Keratinocyte (primary cell): Measurements from ENCODE around the gene SCP2. TPM values are rescaled to one million over a fixed set of nuclear protein-coding genes. Genes with fewer than 3 reads are reported as not detected.
"Not testable (repeated sequence)": the region's sequence is repeated elsewhere in the genome, so short reads cannot be mapped to it uniquely, and the experiment has no call there.

Source experiments
- DNase-seq: peaks from one replicate; pipeline ENCODE4 v3.0.0-alpha.2; 2011; ENCODE audit warnings: low read depth, missing footprints, low spot score
- FAIRE-seq: peaks from 2 replicates; lab custom pipeline; 2011; peaks lifted over from hg19 to GRCh38; lab: Jason Lieb, UNC
- H2AFZ ChIP-seq: 2 replicates; pipeline ENCODE4 v1.6.0; 2012; ENCODE audit warnings: low read length, control low read depth, inconsistent platforms; ENCODE audit not compliant: control insufficient read depth
- H3K27ac ChIP-seq: 2 replicates; pipeline ENCODE4 v1.5.1; 2011; ENCODE audit warnings: low read length; ENCODE audit not compliant: control insufficient read depth, insufficient read depth
- H3K27me3 ChIP-seq: 3 replicates; pipeline ENCODE4 v1.6.0; 2011; ENCODE audit warnings: low read length; ENCODE audit not compliant: control insufficient read depth, insufficient read depth; ENCODE audit errors: extremely low read depth
- H3K36me3 ChIP-seq, 2 experiments: 2 replicates in 1 of 2; 3 replicates in 1 of 2; pipeline ENCODE4 v1.5.1; 2011; ENCODE audit warnings: low read length in 2 of 2, mild to moderate bottlenecking in 1 of 2; ENCODE audit not compliant: control insufficient read depth in 2 of 2, insufficient read depth in 2 of 2; ENCODE audit errors: extremely low read depth in 1 of 2
- H3K4me1 ChIP-seq: 3 replicates; pipeline ENCODE4 v1.5.1; 2011; ENCODE audit warnings: low read length; ENCODE audit not compliant: control insufficient read depth, insufficient read depth; ENCODE audit errors: extremely low read depth
- H3K4me2 ChIP-seq: 3 replicates; pipeline ENCODE4 v1.6.0; 2011; ENCODE audit warnings: low read depth, low read length; ENCODE audit not compliant: control insufficient read depth, insufficient read depth; ENCODE audit errors: extremely low read depth
- H3K4me3 ChIP-seq, 3 experiments: fragments of 200-600 bp in 1 of 3; sonication (generic) in 1 of 3; 2 replicates in 2 of 3; 3 replicates in 1 of 3; pipeline ENCODE4 v1.5.1; 2011 to 2016; ENCODE audit warnings: low read length in 3 of 3, mild to moderate bottlenecking in 3 of 3, control low read depth in 2 of 3, inconsistent platforms in 1 of 3, low read depth in 1 of 3, mixed read lengths in 1 of 3, mixed run types in 1 of 3, moderate library complexity in 1 of 3; ENCODE audit not compliant: control insufficient read depth in 2 of 3, insufficient read depth in 2 of 3; ENCODE audit errors: extremely low read depth in 1 of 3
- H3K79me2 ChIP-seq: 2 replicates; pipeline ENCODE4 v1.6.0; 2012; ENCODE audit warnings: low read length; ENCODE audit not compliant: control insufficient read depth, insufficient read depth
- H3K9ac ChIP-seq: 3 replicates; pipeline ENCODE4 v1.6.0; 2011; ENCODE audit warnings: low read length; ENCODE audit not compliant: control insufficient read depth, insufficient read depth; ENCODE audit errors: extremely low read depth
- H3K9me1 ChIP-seq: 3 replicates; pipeline ENCODE4 v1.6.0; 2011; ENCODE audit warnings: low read length; ENCODE audit not compliant: control insufficient read depth, insufficient read depth; ENCODE audit errors: extremely low read depth
- H3K9me3 ChIP-seq: 2 replicates; pipeline ENCODE4 v1.5.1; 2012; ENCODE audit warnings: low read depth, low read length; ENCODE audit not compliant: control insufficient read depth
- H4K20me1 ChIP-seq: 3 replicates; pipeline ENCODE4 v1.6.0; 2011; ENCODE audit warnings: low read length; ENCODE audit not compliant: control insufficient read depth, insufficient read depth; ENCODE audit errors: extremely low read depth
- EZH2 ChIP-seq: IDR thresholded peaks from one replicate; pipeline ENCODE4 v1.6.1; 2012; ENCODE audit warnings: inconsistent platforms, mild to moderate bottlenecking, low read length, moderate library complexity
- dilution Hi-C: fragments of 300-500 bp; cut with MboI; formaldehyde crosslinking; loops from one replicate; pipeline ENCODE4 v1.7.0; 2020; ENCODE audit warnings: low sequenced_read_pairs; ENCODE audit not compliant: extremely low pct_ligation_motif_present
- polyA plus RNA-seq, 5 experiments: library from polyadenylated mRNA; depleted of rRNA in 3 of 5; stranded (reverse) in 3 of 5; stranded (forward) in 1 of 5; unstranded in 1 of 5; fragments of >200 nt; gene quantifications; 1 replicate in 1 of 5; 2 replicates in 3 of 5; 3 replicates in 1 of 5; pipeline versions ENCODE4 v1.2.1 to v1.2.3, GENCODE V29; 2011 to 2012; ENCODE audit warnings: missing spikeins in 2 of 5, low read depth in 1 of 5, low replicate concordance in 1 of 5
- TF ChIP-seq, protein P1 (sequence below), 3 experiments: IDR thresholded peaks in 1 of 3; conservative IDR thresholded peaks in 1 of 3; optimal IDR thresholded peaks in 1 of 3; 2 replicates in 2 of 3; 3 replicates in 1 of 3; pipeline versions ENCODE3 to v1.5.1; 2011; ENCODE audit warnings: low read length in 3 of 3, mild to moderate bottlenecking in 3 of 3, moderate library complexity in 2 of 3, control low read depth in 1 of 3, inconsistent platforms in 1 of 3; ENCODE audit not compliant: insufficient read depth in 2 of 3; ENCODE audit errors: extremely low read depth in 1 of 3

SCP2 gene
- polyA plus RNA-seq, 1 donor (not counting 4 experiments of a cell fraction or from before 2014, with no cell fraction given): 116 TPM

DNA sequence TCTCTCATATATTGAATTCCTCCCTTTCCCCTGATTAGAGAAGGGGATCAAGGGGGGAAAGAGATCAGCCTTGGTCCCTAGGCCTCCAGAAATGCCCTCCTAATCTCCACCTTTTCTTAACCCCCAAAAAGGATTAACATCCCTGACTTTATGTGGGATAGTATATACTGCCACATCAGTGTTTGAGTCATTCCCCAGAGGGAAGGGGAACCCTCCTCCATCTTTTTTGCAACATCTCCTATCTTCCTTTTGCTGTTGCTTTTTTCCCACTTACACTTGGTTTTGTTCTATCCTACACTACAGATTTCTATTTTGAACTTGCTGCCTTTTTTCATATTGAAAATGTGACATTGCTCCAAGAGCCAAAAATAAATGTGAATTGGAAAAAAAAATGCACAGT is 69.6 kb downstream of the SCP2 start:
- DNase-seq: no peak
- TF ChIP-seq, protein P1, sequence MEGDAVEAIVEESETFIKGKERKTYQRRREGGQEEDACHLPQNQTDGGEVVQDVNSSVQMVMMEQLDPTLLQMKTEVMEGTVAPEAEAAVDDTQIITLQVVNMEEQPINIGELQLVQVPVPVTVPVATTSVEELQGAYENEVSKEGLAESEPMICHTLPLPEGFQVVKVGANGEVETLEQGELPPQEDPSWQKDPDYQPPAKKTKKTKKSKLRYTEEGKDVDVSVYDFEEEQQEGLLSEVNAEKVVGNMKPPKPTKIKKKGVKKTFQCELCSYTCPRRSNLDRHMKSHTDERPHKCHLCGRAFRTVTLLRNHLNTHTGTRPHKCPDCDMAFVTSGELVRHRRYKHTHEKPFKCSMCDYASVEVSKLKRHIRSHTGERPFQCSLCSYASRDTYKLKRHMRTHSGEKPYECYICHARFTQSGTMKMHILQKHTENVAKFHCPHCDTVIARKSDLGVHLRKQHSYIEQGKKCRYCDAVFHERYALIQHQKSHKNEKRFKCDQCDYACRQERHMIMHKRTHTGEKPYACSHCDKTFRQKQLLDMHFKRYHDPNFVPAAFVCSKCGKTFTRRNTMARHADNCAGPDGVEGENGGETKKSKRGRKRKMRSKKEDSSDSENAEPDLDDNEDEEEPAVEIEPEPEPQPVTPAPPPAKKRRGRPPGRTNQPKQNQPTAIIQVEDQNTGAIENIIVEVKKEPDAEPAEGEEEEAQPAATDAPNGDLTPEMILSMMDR (optimal IDR thresholded peaks at IDR 0.05 in 1 of 3, IDR thresholded peaks at IDR 0.05 in 1 of 3, conservative IDR thresholded peaks at IDR 0.05 in 1 of 3; ENCODE audit: extremely low read depth in 1 of 3, insufficient read depth in 2 of 3, low read length in 3 of 3): no peak
- TF ChIP-seq EZH2: no peak
- H3K4me1 ChIP-seq: no peaks in the 10 kb centered on the region
- H3K9me1 ChIP-seq: no peaks in the 10 kb centered on the region
- no peaks in the 10 kb centered on the region for H3K79me2 ChIP-seq
- no peak overlapping the region for H2AFZ ChIP-seq
- H3K27me3 ChIP-seq: no peaks in the 10 kb centered on the region
- dilution Hi-C loops: no loop called here
- H3K36me3 ChIP-seq: peaks cover 0 to 8% of the 10 kb centered on the region in 2 experiments
- no peaks in the 10 kb centered on the region for H4K20me1 ChIP-seq
- no peak overlapping the region for H3K4me2 ChIP-seq
- H3K9me3 ChIP-seq: no peaks in the 10 kb centered on the region
- FAIRE-seq: no peak
- no peak overlapping the region for H3K9ac ChIP-seq
- no peak overlapping the region for H3K27ac ChIP-seq
- H3K4me3 ChIP-seq: no peak overlapping the region

DNA sequence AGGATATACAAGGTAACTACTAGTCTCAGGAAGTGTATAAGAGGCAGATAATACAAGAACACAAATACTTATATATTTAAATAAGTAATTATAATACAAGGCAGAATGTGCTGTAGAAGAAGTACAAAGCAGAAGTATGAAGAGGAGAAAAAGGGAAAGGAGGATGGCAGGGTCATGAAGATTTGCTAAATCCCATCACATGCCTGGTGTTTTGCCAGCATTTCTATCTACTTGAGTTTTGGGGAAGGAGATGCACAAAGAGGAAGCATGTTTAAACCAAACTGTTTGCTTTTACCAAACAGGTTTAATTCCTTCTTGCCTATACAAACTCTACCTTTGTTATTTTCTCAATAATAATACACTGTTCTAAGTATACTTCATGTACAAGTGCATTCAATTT is 74.1 kb downstream of the SCP2 start:
- TF ChIP-seq, protein P1 (optimal IDR thresholded peaks at IDR 0.05 in 1 of 3, IDR thresholded peaks at IDR 0.05 in 1 of 3, conservative IDR thresholded peaks at IDR 0.05 in 1 of 3; ENCODE audit: extremely low read depth in 1 of 3, insufficient read depth in 2 of 3, low read length in 3 of 3): no peak
- TF ChIP-seq EZH2: no peak
- no peaks in the 10 kb centered on the region for H4K20me1 ChIP-seq
- H3K9me3 ChIP-seq: no peaks in the 10 kb centered on the region
- H2AFZ ChIP-seq: no peak overlapping the region
- no peak overlapping the region for H3K4me2 ChIP-seq
- no peaks in the 10 kb centered on the region for H3K79me2 ChIP-seq
- FAIRE-seq: no peak
- dilution Hi-C loops: no loop called here
- H3K27ac ChIP-seq: no peak overlapping the region
- H3K9me1 ChIP-seq: no peaks in the 10 kb centered on the region
- H3K27me3 ChIP-seq: no peaks in the 10 kb centered on the region
- no peak overlapping the region for H3K4me3 ChIP-seq
- DNase-seq: no peak
- H3K36me3 ChIP-seq: no peaks in the 10 kb centered on the region
- no peaks in the 10 kb centered on the region for H3K4me1 ChIP-seq
- no peak overlapping the region for H3K9ac ChIP-seq

DNA sequence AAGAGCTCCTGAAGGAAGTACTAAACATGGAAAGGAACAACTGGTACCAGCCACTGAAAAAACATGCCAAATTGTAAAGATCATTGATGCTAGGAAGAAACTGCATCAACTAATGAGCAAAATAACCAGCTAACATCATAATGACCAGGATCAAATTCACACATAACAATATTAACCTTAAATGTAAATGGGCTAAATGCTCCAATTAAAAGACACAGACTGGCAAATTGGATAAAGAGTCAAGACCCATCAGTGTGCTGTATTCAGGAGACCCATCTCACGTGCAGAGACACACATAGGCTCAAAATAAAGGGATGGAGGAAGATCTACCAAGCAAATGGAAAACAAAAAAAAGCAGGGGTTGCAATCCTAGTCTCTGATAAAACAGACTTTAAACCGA is 79.5 kb downstream of the SCP2 start:
- H3K9ac ChIP-seq, H2AFZ ChIP-seq, H3K27me3 ChIP-seq, H3K79me2 ChIP-seq, H3K9me1 ChIP-seq, dilution Hi-C loops, H3K27ac ChIP-seq, FAIRE-seq, DNase-seq, H4K20me1 ChIP-seq, H3K4me3 ChIP-seq, H3K9me3 ChIP-seq, H3K4me1 ChIP-seq, H3K4me2 ChIP-seq, H3K36me3 ChIP-seq: not testable (repeated sequence)

DNA sequence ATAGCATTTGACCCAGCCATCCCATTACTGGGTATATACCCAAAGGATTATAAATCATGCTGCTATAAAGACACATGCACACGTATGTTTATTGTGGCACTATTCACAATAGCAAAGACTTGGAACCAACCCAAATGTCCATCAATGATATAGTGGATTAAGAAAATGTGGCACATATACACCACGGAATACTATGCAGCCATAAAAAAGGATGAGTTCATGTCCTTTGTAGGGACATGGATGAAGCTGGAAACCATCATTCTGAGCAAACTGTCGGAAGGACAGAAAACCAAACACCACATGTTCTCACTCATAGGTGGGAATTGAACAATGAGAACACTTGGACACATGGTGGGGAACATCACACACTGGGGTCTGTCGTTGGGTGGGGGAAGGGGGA is 83.2 kb downstream of the SCP2 start:
- H3K4me1 ChIP-seq, H3K9me1 ChIP-seq, H3K9me3 ChIP-seq, H3K27me3 ChIP-seq, H3K4me3 ChIP-seq, FAIRE-seq, H3K36me3 ChIP-seq, H3K4me2 ChIP-seq, H3K79me2 ChIP-seq, H3K27ac ChIP-seq, dilution Hi-C loops, DNase-seq, H3K9ac ChIP-seq, H4K20me1 ChIP-seq, H2AFZ ChIP-seq: not testable (repeated sequence)
